B cell (primary cell): ENCODE data around the gene COX20. TPM values are rescaled to one million over a fixed set of nuclear protein-coding genes. Genes with fewer than 3 reads are reported as not detected.

Source experiments
- ATAC-seq: fragments of 200-7000 bp; cut with Tn5 transposase; one replicate; pipeline ENCODE4 v1.10.0; 2021; ENCODE audit warnings: low read depth, mild to moderate bottlenecking, moderate number of reproducible peaks, moderate library complexity
- CTCF ChIA-PET: fragments of 350-600 bp; sonication (Branson Sonifier 250); formaldehyde crosslinking; loops from one replicate; lab custom pipeline; 2021; ENCODE audit warnings: antibody characterized with exemption, inconsistent platforms; lab: Charles Lee
- POLR2A ChIA-PET: fragments of 350-600 bp; sonication (Branson Sonifier 250); formaldehyde crosslinking; loops from one replicate; lab custom pipeline; 2021; ENCODE audit warnings: antibody characterized with exemption; lab: Charles Lee
- DNase-seq: peaks from one replicate; pipeline ENCODE4 v3.0.0; 2013
- H2AFZ ChIP-seq: 2 replicates; pipeline ENCODE4 v1.6.1; 2012; ENCODE audit warnings: mild to moderate bottlenecking, low read depth, low read length; ENCODE audit not compliant: insufficient read depth, poor library complexity, severe bottlenecking
- H3K27ac ChIP-seq, 2 donors: 1 replicate in 1 of 2; 2 replicates in 1 of 2; pipeline ENCODE4 v1.5.1; 2012 to 2013; ENCODE audit warnings: low read length in 2 of 2, mild to moderate bottlenecking in 2 of 2, moderate library complexity in 1 of 2
- H3K27me3 ChIP-seq, 4 experiments: fragments of 200-600 bp in 1 of 4; sonication (generic) in 1 of 4; replicated peaks in 1 of 4; 1 replicate in 2 of 4; 2 replicates in 2 of 4; pipeline versions ENCODE4 v1.6.1 to v1.7.0; 2013 to 2016; ENCODE audit warnings: low read length in 3 of 4, mild to moderate bottlenecking in 2 of 4, mixed read lengths in 1 of 4, moderate library complexity in 1 of 4; ENCODE audit not compliant: insufficient read depth in 4 of 4, control insufficient read depth in 3 of 4; ENCODE audit errors: control extremely low read depth in 1 of 4
- H3K36me3 ChIP-seq, 2 experiments: replicated peaks in 1 of 2; 1 replicate in 1 of 2; 2 replicates in 1 of 2; pipeline versions ENCODE4 v1.6.1 to v1.7.1; 2013; ENCODE audit warnings: low read length in 1 of 2; ENCODE audit not compliant: insufficient read depth in 2 of 2, control insufficient read depth in 1 of 2; ENCODE audit errors: control extremely low read depth in 1 of 2, extremely low read depth in 1 of 2
- H3K4me1 ChIP-seq, 2 donors: fragments of 200-600 bp in 1 of 2; sonication (generic) in 1 of 2; 1 replicate in 1 of 2; 2 replicates in 1 of 2; pipeline versions ENCODE4 v1.5.1 to v1.6.1; 2013 to 2017; ENCODE audit warnings: low read length in 2 of 2; ENCODE audit not compliant: control insufficient read depth in 2 of 2, insufficient read depth in 2 of 2
- H3K4me2 ChIP-seq: replicated peaks from 2 replicates; pipeline ENCODE3; 2012; ENCODE audit warnings: mild to moderate bottlenecking, low read depth, low read length; ENCODE audit not compliant: poor library complexity, severe bottlenecking
- H3K4me3 ChIP-seq, 5 experiments: fragments of 200-600 bp in 1 of 5; sonication (generic) in 1 of 5; 1 replicate in 3 of 5; 2 replicates in 2 of 5; pipeline versions ENCODE4 v1.5.1 to v1.7.0; 2011 to 2016; ENCODE audit warnings: low read length in 4 of 5, mild to moderate bottlenecking in 4 of 5, low read depth in 2 of 5, control low read depth in 1 of 5, moderate library complexity in 1 of 5; ENCODE audit not compliant: insufficient read depth in 1 of 5; ENCODE audit errors: control extremely low read depth in 1 of 5, extremely low read depth in 1 of 5
- H3K79me2 ChIP-seq: fragments of 200-600 bp; sonication (generic); one replicate; pipeline ENCODE4 v1.6.0; 2016; ENCODE audit warnings: low read length; ENCODE audit not compliant: control insufficient read depth, insufficient read depth
- H3K9ac ChIP-seq: fragments of 200-600 bp; sonication (generic); 2 replicates; pipeline ENCODE4 v1.6.1; 2017; ENCODE audit warnings: mild to moderate bottlenecking, low read length, moderate library complexity
- H3K9me3 ChIP-seq, 3 donors: one replicate each; pipeline versions ENCODE4 v1.6.1 to v1.7.1; 2013; ENCODE audit warnings: low read length in 2 of 3; ENCODE audit not compliant: control insufficient read depth in 2 of 3, insufficient read depth in 1 of 3; ENCODE audit errors: control extremely low read depth in 1 of 3
- H4K20me1 ChIP-seq: 2 replicates; pipeline ENCODE4 v1.6.0; 2012; ENCODE audit warnings: mild to moderate bottlenecking, low read length; ENCODE audit not compliant: insufficient read depth, control insufficient read depth, poor library complexity, severe bottlenecking
- H3K27ac Mint-ChIP-seq: one replicate; pipeline ENCODE4 v1.8.0; 2021; ENCODE audit warnings: mixed read lengths
- H3K27me3 Mint-ChIP-seq: one replicate; pipeline ENCODE4 v1.8.0; 2021; ENCODE audit warnings: mixed read lengths
- H3K4me1 Mint-ChIP-seq: one replicate; pipeline ENCODE4 v1.8.0; 2021; ENCODE audit warnings: mixed read lengths
- H3K4me3 Mint-ChIP-seq: one replicate; pipeline ENCODE4 v1.8.0; 2021; ENCODE audit warnings: mixed read lengths
- H3K9me3 Mint-ChIP-seq: one replicate; pipeline ENCODE4 v1.8.0; 2022; ENCODE audit warnings: mixed read lengths; ENCODE audit not compliant: insufficient read depth
- CTCF ChIP-seq: fragments of 200-600 bp; IDR thresholded peaks from one replicate; pipeline ENCODE4 v1.8.0; 2022; ENCODE audit warnings: antibody characterized with exemption, mild to moderate bottlenecking
- EZH2 ChIP-seq: IDR thresholded peaks from 2 replicates; pipeline ENCODE4 v1.6.1; 2012; ENCODE audit warnings: borderline replicate concordance, low read depth, mild to moderate bottlenecking, moderate library complexity, low read length; ENCODE audit not compliant: insufficient read depth, poor library complexity, severe bottlenecking
- WGBS: methylation state at CpG from one replicate; pipeline ENCODE4 v1.1.5; 2013; ENCODE audit warnings: missing lambda C conversion rate; ENCODE audit not compliant: insufficient coverage; 5-methylcytosine and 5-hydroxymethylcytosine counted together
- intact Hi-C: fragments of 100-400 bp; cut with micrococcal nuclease; formaldehyde crosslinking; loops from one replicate; pipeline ENCODE4 v1.10.0; 2022
- polyA plus RNA-seq: library from polyadenylated mRNA; depleted of rRNA; stranded (reverse); fragments of >200 nt; gene quantifications from 2 replicates; pipeline ENCODE4 v1.2.3, GENCODE V29; 2012
- total RNA-seq, 2 donors: library from RNA; stranded (reverse); fragments of 120-200 nt in 1 of 2; gene quantifications; 1 replicate in 1 of 2; 2 replicates in 1 of 2; pipeline versions ENCODE4 v1.2.3 to v1.2.4, GENCODE V29; 2013 to 2022

COX20 gene
- total and polyA plus RNA-seq, 2 donors (not counting 1 experiment from before 2014, with no cell fraction given) = 24.7 to 35.7 TPM

- intact Hi-C loops = no loop called here
- H3K27ac Mint-ChIP-seq = no peak overlapping the region
- H3K9ac ChIP-seq = no peak overlapping the region
Observed at GRCh38 chr1:244807138-244807537, 28.3 kb upstream of the COX20 start.

GRCh38 chr1:244810221-244810620, 25.2 kb upstream of the COX20 start:
- no peaks in the 10 kb centered on the region for H3K27me3 Mint-ChIP-seq
- ATAC-seq (no peak), DNase-seq (no peak)
- peaks cover 10% of the 10 kb centered on the region for H3K4me1 Mint-ChIP-seq
- H2AFZ ChIP-seq = no peak overlapping the region
- H3K79me2 ChIP-seq = no peaks in the 10 kb centered on the region
- ChIA-PET POLR2A (no interaction called here), CTCF (interaction anchor here (0.7 to 2.8 kb wide), 3 partner anchors 8 to 233 kb away, joined by 3 to 14 read pairs (median 5); no protein-coding TSS in a partner anchor)
- H4K20me1 ChIP-seq = no peaks in the 10 kb centered on the region
- H3K4me1 ChIP-seq = peaks cover 8 to 11% of the 10 kb centered on the region in 2 donors
- H3K4me3 ChIP-seq = no peak overlapping the region
- no peaks in the 10 kb centered on the region for H3K27me3 ChIP-seq
- H3K36me3 ChIP-seq = no peaks in the 10 kb centered on the region
- no peak overlapping the region for H3K9ac ChIP-seq
- intact Hi-C loops = no loop called here
- H3K27ac ChIP-seq = no peak overlapping the region
- no peak for TF ChIP-seq EZH2
- no peak for TF ChIP-seq CTCF
- H3K9me3 ChIP-seq = no peaks in the 10 kb centered on the region
- no peak overlapping the region for H3K4me2 ChIP-seq
- H3K9me3 Mint-ChIP-seq = no peaks in the 10 kb centered on the region
- H3K4me3 Mint-ChIP-seq = no peak overlapping the region
- WGBS = 84% methylated on average over 22 of the region's 22 CpGs
- no peak overlapping the region for H3K27ac Mint-ChIP-seq

More at GRCh38 chr1:244807138-244807537, 28.3 kb upstream of the COX20 start:
- H3K4me1 Mint-ChIP-seq = no peaks in the 10 kb centered on the region
- no peaks in the 10 kb centered on the region for H4K20me1 ChIP-seq
- no peaks in the 10 kb centered on the region for H3K9me3 Mint-ChIP-seq
- no peak overlapping the region for H3K27ac ChIP-seq
- no peaks in the 10 kb centered on the region for H3K79me2 ChIP-seq
- no peak overlapping the region for H3K4me3 ChIP-seq
- no peaks in the 10 kb centered on the region for H3K36me3 ChIP-seq
- no peaks in the 10 kb centered on the region for H3K4me1 ChIP-seq
- DNase-seq = no peak
- no peak for ATAC-seq
- TF ChIP-seq EZH2 = no peak
- TF ChIP-seq CTCF = no peak
- POLR2A ChIA-PET = interaction anchor here (0.6 kb wide), 1 partner anchor 109 kb away, joined by 3 read pairs; no protein-coding TSS in a partner anchor
- H3K9me3 ChIP-seq = no peaks in the 10 kb centered on the region
- H3K27me3 Mint-ChIP-seq = no peaks in the 10 kb centered on the region
- no peak overlapping the region for H3K4me2 ChIP-seq
- H3K27me3 ChIP-seq = no peaks in the 10 kb centered on the region
- CTCF ChIA-PET = interaction anchor here (0.7 to 1.4 kb wide), 5 partner anchors 9 to 240 kb away, joined by 3 to 7 read pairs (median 4); no protein-coding TSS in a partner anchor
- H2AFZ ChIP-seq = no peak overlapping the region
- no peak overlapping the region for H3K4me3 Mint-ChIP-seq
